ENCODE data around the gene SLC29A2. TPM values are rescaled to one million over a fixed set of nuclear protein-coding genes. Genes with fewer than 3 reads are reported as not detected.

SLC29A2 gene
- total and polyA plus RNA-seq, 2 donors (not counting 3 experiments of a cell fraction or from before 2014, with no cell fraction given) = 2.4 to 5.2 TPM

DNA sequence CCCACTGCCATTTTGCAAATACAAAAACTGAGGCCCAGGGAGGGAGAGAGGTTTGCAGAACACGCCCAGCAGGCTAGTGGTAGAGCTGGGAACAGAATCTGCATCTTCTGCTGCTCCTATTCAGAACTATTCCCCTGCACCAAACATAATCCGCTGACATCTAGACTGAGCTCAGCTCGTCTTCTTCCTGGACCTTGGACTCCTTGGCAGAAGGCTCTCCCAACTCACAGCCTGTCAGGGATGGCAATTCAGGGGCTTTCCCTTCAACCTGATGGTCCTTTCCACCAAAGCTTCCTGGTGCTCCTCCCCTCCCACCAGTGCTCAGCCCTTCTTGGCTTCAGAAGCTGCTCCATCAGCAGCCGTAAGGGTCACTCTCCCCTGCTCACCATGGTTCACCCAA, 39.8 kb upstream of the SLC29A2 start:
- no peak overlapping the region for H2AFZ ChIP-seq (ENCODE audit: low read depth, low read length)
- H3K9me3 ChIP-seq (replicated peaks; ENCODE audit: control insufficient read depth, insufficient read depth, low read length) = no peaks in the 10 kb centered on the region
- intact Hi-C loops (cut with micrococcal nuclease) = no loop called here
- H3K9ac ChIP-seq (replicated peaks; ENCODE audit: extremely low read depth, insufficient read depth, low read length) = no peak overlapping the region
- H3K36me3 ChIP-seq (ENCODE audit: control insufficient read depth in 2 of 2, extremely low read depth in 1 of 2, insufficient read depth in 2 of 2, low read length in 2 of 2) = no peaks in the 10 kb centered on the region
- ChIA-PET POLR2A (no interaction called here), CTCF (interaction anchor here (1.2 to 7.1 kb wide), 4 partner anchors 10 to 27 kb away, joined by 4 to 87 read pairs (median 5); partner anchors contain the start of genes MRPL11 and NPAS4)
- no peak overlapping the region for H3K4me2 ChIP-seq (ENCODE audit: insufficient read depth, low read length)
- no peak overlapping the region for H3K4me3 ChIP-seq (replicated peaks in 1 of 3; ENCODE audit: insufficient read depth in 1 of 3, low read depth in 1 of 3, low read length in 3 of 3)
- H3K79me2 ChIP-seq (ENCODE audit: control insufficient read depth, insufficient read depth, low read length) = no peaks in the 10 kb centered on the region
- H3K9me1 ChIP-seq (replicated peaks; ENCODE audit: control insufficient read depth, extremely low read depth, insufficient read depth, low read length) = no peaks in the 10 kb centered on the region
- TF ChIP-seq JUN (IDR thresholded peaks at IDR 0.05; ENCODE audit: borderline replicate concordance, insufficient read depth, insufficient read length, low read depth) = no peak
- TF ChIP-seq POLR2AphosphoS5 (IDR thresholded peaks at IDR 0.05; ENCODE audit: insufficient read depth, low read depth, low read length) = no peak
- no peak for TF ChIP-seq EZH2 (IDR thresholded peaks at IDR 0.05; ENCODE audit: borderline replicate concordance, low read depth, low read length, severe bottlenecking)
- TF ChIP-seq FOS (IDR thresholded peaks at IDR 0.05; ENCODE audit: borderline replicate concordance, insufficient read depth, low read length) = no peak
- TF ChIP-seq, protein P1, sequence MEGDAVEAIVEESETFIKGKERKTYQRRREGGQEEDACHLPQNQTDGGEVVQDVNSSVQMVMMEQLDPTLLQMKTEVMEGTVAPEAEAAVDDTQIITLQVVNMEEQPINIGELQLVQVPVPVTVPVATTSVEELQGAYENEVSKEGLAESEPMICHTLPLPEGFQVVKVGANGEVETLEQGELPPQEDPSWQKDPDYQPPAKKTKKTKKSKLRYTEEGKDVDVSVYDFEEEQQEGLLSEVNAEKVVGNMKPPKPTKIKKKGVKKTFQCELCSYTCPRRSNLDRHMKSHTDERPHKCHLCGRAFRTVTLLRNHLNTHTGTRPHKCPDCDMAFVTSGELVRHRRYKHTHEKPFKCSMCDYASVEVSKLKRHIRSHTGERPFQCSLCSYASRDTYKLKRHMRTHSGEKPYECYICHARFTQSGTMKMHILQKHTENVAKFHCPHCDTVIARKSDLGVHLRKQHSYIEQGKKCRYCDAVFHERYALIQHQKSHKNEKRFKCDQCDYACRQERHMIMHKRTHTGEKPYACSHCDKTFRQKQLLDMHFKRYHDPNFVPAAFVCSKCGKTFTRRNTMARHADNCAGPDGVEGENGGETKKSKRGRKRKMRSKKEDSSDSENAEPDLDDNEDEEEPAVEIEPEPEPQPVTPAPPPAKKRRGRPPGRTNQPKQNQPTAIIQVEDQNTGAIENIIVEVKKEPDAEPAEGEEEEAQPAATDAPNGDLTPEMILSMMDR (IDR thresholded peaks at IDR 0.05; ENCODE audit: extremely low read depth in 1 of 2, insufficient read depth in 1 of 2, low read depth in 1 of 2, low read length in 2 of 2) = no peak
- no peak for TF ChIP-seq GATA2 (IDR thresholded peaks at IDR 0.05; ENCODE audit: insufficient read depth, insufficient read length, low read depth, low read length)
- BruUV-seq (replicated peaks) = no TSS peak
- no peak overlapping the region for H3K27ac ChIP-seq (ENCODE audit: insufficient read depth, low read depth, low read length)
- dilution Hi-C loops (cut with MboI; ENCODE audit: extremely low pct_ligation_motif_present, low sequenced_read_pairs) = no loop called here
- no peak for FAIRE-seq
- no peak for DNase-seq (ENCODE audit: low read depth, low spot score)
- H3K27me3 ChIP-seq (ENCODE audit: control insufficient read depth in 2 of 2, insufficient read depth in 2 of 2, low read length in 2 of 2) = peaks cover 8 to 13% of the 10 kb centered on the region in 2 experiments
- H3K4me1 ChIP-seq (ENCODE audit: control insufficient read depth, extremely low read depth, insufficient read depth, low read length) = no peaks in the 10 kb centered on the region
- H4K20me1 ChIP-seq (replicated peaks; ENCODE audit: control insufficient read depth, extremely low read depth, insufficient read depth, low read length) = no peaks in the 10 kb centered on the region
